Endothelial cell of hepatic sinusoid (primary cell): ENCODE measurements around the gene IQGAP2.

Source experiments
- in situ Hi-C: cut with HindIII; loops from 2 replicates; pipeline ENCODE4 v1.10.0; 2017; ENCODE audit warnings: low sequenced_read_pairs

IQGAP2 gene

DNA sequence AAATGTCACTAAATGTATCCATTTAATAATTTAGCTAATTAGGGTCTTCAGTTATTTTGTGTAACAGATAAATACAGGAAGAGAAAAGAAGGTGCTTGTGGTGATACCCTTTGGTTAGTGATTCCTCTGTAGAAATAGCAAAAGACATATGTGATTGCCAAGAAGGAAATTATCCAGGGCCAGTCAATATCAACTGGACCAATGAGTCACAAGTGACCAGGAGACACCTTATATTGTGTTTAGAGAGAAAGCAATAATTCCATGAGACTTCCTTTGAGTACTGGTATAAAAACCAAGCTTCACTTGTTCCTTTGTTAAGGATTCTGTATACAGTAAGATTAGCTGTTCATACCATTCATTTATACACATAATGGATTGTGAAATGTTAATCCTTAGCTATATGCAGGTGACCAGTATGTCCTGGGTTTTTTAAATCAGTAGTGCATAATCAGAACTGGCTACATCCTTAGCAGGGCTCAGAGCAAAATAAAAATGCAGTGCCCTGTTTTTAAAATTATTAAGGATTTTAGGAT is 301.1 kb downstream of the IQGAP2 start:
- in situ Hi-C loops = no loop called here

DNA sequence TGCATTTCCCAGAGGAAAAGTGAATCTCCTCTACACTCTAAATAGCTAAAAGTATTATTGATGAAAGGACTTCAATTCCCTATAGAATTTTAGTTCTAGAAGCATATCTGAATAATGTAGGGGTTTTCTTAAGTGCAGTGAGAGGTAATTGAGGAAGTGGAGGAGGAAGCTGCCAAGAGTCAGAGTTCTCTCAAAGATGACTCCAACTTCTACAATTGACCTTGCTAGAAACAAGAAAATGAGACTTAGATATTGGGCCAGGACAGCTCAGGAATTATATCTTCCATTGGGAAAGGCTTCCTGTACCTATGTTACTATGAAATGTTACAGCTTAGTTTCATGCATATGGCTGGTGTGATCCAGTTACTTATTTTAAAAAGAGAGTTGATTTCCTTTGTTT is 302.5 kb downstream of the IQGAP2 start:
- in situ Hi-C loops = no loop called here

DNA sequence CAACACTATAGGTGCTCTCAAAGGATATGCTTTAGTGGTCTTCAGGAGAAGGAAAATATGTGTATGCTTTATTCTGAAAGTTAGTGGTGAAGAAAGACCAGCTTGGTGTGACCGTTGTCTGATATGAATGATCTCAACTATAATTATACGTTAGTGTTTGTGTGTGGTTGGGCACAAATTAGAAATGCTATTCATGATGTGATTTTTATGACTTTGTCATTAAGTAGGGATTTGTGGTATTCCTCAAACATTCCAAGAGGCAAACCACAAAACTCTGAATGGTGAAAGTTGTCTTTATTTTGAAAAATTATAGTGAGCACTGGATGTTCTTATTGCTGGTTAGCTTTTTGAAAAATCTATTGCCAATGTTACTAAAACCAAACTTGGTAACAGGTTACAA is 306.7 kb downstream of the IQGAP2 start:
- in situ Hi-C loops = loop anchor here (5.0 kb wide), 1 partner anchor 68 kb away; no protein-coding TSS in a partner anchor

GRCh38 chr5:76710991-76711390 is 307.9 kb downstream of the IQGAP2 start:
- in situ Hi-C loops = loop anchor here (5.0 kb wide), 1 partner anchor 66 kb away; no protein-coding TSS in a partner anchor

DNA sequence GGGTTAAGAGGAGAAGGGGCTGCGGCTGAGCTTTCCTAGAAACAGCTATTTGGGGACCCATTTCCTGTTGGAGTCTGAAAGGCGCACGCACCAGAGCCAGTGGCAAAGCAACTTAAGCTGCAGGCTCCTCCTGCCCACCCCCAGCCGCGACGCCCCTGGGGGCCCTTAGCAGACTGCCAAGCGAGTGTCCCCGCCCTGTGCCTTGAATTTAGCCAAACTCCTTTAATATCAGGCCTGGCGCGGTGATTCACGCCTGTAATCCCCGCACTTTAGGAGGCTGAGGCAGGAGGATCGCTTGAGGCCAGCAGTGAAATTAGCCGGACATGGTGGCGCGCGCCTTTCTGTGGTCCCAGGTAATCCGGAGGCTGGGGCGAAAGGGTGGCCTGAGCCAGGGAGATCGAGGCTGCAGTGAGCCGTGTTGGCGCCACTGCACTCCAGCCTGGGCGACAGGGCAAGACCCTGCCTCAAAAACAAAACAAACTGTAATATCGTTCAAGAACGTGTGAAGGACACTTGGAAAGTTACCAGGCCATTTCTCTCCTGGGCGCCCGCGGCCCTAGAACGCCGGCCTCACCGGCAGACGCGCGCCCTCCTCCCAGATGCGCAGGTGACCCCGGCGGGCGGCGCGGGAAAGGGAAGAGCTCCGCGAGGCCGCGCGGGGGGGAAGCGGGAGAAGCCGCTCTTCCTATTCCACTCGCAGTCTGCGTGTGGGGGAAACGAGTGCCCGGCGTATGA is 311.8 kb downstream of the IQGAP2 start:
- in situ Hi-C loops = loop anchor here (5.0 kb wide), 1 partner anchor 62 kb away; no protein-coding TSS in a partner anchor

DNA sequence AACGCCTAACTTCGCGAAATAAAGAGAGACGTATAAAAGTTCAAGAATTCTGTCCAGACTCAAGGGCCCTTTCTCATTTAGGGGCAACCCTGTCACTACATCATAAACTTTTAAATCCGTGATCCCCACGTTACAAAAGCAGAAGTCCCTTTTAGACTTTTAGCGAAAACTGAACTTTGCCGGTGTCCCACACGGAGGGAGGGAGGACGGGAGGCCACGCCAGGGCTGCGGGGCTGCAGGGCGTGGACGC is 312.3 kb downstream of the IQGAP2 start:
- in situ Hi-C loops = no loop called here

DNA sequence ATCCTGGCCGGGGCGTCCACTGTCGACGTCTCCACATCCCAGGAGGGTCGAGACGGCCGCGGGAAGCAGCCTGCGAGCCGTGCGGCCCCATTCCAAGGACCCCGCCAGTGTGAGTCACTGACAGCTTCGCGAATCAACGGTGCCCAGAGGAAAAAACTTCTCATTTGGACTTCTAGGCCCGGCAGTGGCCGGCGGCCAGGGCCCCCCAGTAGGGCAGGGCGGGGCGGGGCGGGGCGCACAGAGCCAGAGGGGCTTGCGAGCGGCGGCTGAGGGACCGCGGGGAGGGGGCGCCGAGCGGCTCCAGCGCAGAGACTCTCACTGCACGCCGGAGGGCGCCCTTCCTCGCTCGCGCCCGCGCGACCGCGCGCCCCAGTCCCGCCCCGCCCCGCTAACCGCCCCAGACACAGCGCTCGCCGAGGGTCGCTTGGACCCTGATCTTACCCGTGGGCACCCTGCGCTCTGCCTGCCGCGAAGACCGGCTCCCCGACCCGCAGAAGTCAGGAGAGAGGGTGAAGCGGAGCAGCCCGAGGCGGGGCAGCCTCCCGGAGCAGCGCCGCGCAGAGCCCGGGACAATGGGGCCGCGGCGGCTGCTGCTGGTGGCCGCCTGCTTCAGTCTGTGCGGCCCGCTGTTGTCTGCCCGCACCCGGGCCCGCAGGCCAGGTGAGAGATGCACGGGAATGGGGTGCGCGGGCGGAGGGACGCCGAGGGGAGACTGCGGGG is 312.8 kb downstream of the IQGAP2 start, which contains the start of gene F2R:
Gene F2R (plus strand): TSS at position 391 of the 720 bp plus-strand sequence. CDS start 182 bp downstream, at position 573.
- in situ Hi-C loops = no loop called here

DNA sequence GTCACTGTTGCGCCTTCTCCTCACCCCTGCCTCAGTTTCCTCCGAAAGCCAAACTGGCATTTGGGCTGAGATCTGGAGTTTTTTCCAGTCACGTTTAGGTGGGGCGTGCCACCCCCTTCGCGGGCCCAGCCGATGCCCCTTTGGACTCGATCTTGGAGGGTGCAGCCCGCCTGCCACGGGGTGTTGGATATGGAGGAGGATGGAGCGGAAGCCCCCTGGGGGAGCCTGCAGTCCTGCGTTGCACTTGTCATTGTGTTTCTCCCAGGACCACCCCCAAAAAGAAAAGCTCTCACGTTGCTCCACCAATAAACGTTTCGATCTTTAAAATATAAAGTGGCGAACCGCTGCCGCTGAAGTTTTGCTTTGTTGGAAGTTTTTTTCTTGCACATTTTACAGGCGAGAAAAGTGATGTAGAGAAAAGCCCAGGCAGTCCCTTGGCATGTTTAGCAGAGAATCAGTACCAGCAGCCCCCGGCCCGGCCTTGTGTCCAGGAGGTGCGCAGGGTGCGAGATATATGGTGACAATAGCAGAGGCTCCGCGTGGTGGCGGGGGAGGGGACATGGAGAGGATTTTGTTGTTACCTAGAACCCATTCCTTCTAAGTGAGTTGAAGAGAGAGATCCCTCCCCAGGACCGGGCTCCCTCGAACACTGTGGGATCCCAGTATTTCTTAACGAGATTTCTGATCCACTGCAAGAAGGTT is 313.5 kb downstream of the IQGAP2 start:
- in situ Hi-C loops = no loop called here

- in situ Hi-C loops = no loop called here
Measured at GRCh38 chr5:76717222-76718083, 314.4 kb downstream of the IQGAP2 start.

DNA sequence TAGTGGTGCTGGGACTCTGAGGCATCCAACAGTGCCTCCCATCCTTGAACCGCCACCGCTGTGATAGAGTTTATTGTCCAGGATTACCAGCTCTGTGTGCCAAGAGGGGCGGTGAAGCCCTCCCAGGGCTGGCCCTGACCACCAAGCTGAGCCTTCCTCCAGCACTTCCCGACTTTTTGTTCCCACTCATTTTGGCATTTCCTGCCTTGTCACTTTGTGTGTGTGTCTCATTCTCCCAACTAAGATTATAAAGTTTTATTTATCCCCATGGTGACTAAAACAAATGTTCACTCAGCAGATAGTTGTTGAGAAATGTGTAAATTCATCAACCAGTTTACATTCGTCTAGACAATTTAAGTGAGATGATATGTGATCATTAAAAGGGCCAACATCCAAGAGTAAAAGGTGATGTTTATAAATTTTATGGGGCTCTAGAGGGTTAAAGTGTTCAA is 315.3 kb downstream of the IQGAP2 start:
- in situ Hi-C loops = no loop called here

- in situ Hi-C loops = no loop called here
Measured at GRCh38 chr5:76718880-76719279, 315.8 kb downstream of the IQGAP2 start.

GRCh38 chr5:76720988-76721569 is 318.0 kb downstream of the IQGAP2 start:
- in situ Hi-C loops = no loop called here

DNA sequence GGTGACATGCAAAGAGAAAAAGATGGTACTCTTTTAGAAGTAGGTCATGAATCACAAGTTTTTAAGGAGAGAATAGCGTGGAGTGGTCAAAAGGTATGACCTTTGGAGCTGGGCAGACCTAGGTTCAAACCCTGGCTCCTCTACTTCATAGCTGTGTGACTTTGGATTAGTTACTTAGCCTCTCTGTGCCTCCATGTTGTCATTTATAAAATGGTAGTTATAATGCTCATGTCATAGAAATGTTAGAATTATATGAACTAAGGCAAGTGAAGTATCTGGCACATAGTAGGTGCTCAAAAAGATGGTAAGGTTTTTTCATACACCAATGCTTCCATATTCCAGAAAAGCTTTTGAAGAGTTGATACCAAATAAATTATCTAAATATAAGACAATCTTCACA is 320.2 kb downstream of the IQGAP2 start:
- in situ Hi-C loops = no loop called here

GRCh38 chr5:76723906-76724305 is 320.8 kb downstream of the IQGAP2 start:
- in situ Hi-C loops = no loop called here

DNA sequence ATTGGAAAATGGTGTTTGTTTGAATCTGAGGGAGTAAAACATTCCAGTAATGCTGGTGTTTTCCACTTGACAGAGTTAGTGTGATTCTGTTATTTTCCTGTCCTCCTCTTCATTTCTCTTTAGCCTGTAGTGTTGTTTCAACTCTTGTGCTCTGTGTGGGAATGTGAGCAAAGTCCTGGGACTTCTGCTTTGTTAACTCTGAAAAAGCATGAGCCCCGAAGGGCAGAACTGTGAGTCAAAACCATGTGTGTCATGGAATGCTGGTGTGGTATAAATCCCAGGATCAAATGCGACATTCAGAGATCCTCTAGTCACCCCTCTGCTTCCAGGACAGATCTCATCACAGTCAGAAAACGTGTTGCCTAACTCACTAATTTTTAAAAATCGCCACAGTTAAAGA is 321.8 kb downstream of the IQGAP2 start:
- in situ Hi-C loops = no loop called here

DNA sequence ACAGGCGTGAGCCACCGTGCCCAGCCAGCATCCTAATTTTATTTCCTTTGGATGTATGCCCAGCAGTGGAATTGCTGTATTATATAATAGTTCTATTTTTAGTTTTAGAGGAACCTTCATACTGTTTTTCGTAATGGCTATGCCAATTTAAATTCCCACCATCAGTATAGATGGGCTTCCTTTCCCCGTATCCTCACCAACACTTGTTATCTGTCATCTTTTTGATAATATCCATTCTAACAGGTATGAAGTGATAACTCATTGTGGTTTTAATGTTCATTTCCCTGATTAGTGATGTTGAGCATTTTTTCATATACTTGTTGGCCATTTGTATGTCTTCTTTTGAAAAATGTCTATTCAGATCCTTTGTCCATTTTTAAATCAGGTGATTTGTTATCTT is 325.9 kb downstream of the IQGAP2 start:
- in situ Hi-C loops = no loop called here

GRCh38 chr5:76729373-76730290 is 326.5 kb downstream of the IQGAP2 start:
- in situ Hi-C loops = no loop called here

- in situ Hi-C loops = no loop called here
Measured at GRCh38 chr5:76732405-76733048, 329.4 kb downstream of the IQGAP2 start.

- in situ Hi-C loops = no loop called here
Measured at GRCh38 chr5:76733049-76733417, 329.9 kb downstream of the IQGAP2 start.
